ENCODE measurements around the gene LSM14B.
"Not testable (repeated sequence)": the region's sequence is repeated elsewhere in the genome, so short reads cannot be mapped to it uniquely, and the experiment has no call there.

LSM14B gene

GRCh38 chr20:62147528-62147927, 25.3 kb downstream of the LSM14B start:
- no peak for DNase-seq

- DNase-seq, result not testable (repeated sequence)
Observed at GRCh38 chr20:62148383-62148782, 26.1 kb downstream of the LSM14B start.

- DNase-seq, result no peak
Observed at GRCh38 chr20:62148908-62149314, 26.6 kb downstream of the LSM14B start.

GRCh38 chr20:62149532-62150309, 27.4 kb downstream of the LSM14B start:
- no peak for DNase-seq

GRCh38 chr20:62150310-62150575, 28.0 kb downstream of the LSM14B start:
- no peak for DNase-seq

GRCh38 chr20:62151225-62151624, 28.9 kb downstream of the LSM14B start:
- DNase-seq, result no peak

GRCh38 chr20:62151835-62152364, 29.6 kb downstream of the LSM14B start:
- DNase-seq, result no peak

GRCh38 chr20:62155428-62156253, 33.4 kb downstream of the LSM14B start:
- DNase-seq, result no peak

GRCh38 chr20:62156254-62156556, 33.9 kb downstream of the LSM14B start:
- no peak for DNase-seq

GRCh38 chr20:62156592-62157386, 34.5 kb downstream of the LSM14B start:
- DNase-seq, result peak; percentile 67 to 69

- DNase-seq, result no peak
Observed at GRCh38 chr20:62157387-62158087, 35.3 kb downstream of the LSM14B start.

- no peak for DNase-seq
Observed at GRCh38 chr20:62158088-62158400, 35.8 kb downstream of the LSM14B start.

- DNase-seq, result no peak
Observed at GRCh38 chr20:62158541-62158940, 36.3 kb downstream of the LSM14B start.

GRCh38 chr20:62159052-62159451, 36.8 kb downstream of the LSM14B start:
- no peak for DNase-seq

- peak; percentile 64 to 72 for DNase-seq
Observed at GRCh38 chr20:62159839-62160238, 37.6 kb downstream of the LSM14B start.

- DNase-seq, result no peak
Observed at GRCh38 chr20:62160253-62160652, 38.0 kb downstream of the LSM14B start.

- no peak for DNase-seq
Observed at GRCh38 chr20:62160876-62161275, 38.6 kb downstream of the LSM14B start.

GRCh38 chr20:62161347-62161746, 39.1 kb downstream of the LSM14B start:
- DNase-seq, result no peak

GRCh38 chr20:62162765-62163484, 40.6 kb downstream of the LSM14B start:
- no peak for DNase-seq

GRCh38 chr20:62163485-62163865, 41.2 kb downstream of the LSM14B start:
- no peak for DNase-seq

- DNase-seq, result no peak
Observed at GRCh38 chr20:62163986-62164762, 41.9 kb downstream of the LSM14B start.
